WERI-Rb-1 (cell line): ENCODE data around the gene ESYT2.

Experiments used
- DNase-seq: peaks from one replicate; pipeline ENCODE4 v3.0.0-alpha.2; 2020
- H3K27ac ChIP-seq: fragments of 250-450 bp; sonication (Bioruptor Pico); 2 replicates; pipeline ENCODE4 v1.5.1; 2020; ENCODE audit warnings: mild to moderate bottlenecking, moderate library complexity
- H3K27me3 ChIP-seq: fragments of 250-450 bp; sonication (Bioruptor Pico); 2 replicates; pipeline ENCODE4 v1.5.1; 2021; ENCODE audit warnings: mild to moderate bottlenecking, low read depth, moderate library complexity; ENCODE audit not compliant: insufficient read depth, severe bottlenecking
- H3K36me3 ChIP-seq: fragments of 250-450 bp; sonication (Bioruptor Pico); 2 replicates; pipeline ENCODE4 v1.5.1; 2020; ENCODE audit warnings: mild to moderate bottlenecking, moderate library complexity
- H3K4me3 ChIP-seq: 2 replicates; pipeline ENCODE4 v1.5.1; 2011; ENCODE audit warnings: low read depth, mild to moderate bottlenecking, control low read depth, low read length
- H3K9me3 ChIP-seq: fragments of 250-450 bp; sonication (Bioruptor Pico); 2 replicates; pipeline ENCODE4 v1.5.1; 2021; ENCODE audit warnings: mild to moderate bottlenecking, moderate library complexity; ENCODE audit not compliant: severe bottlenecking
- TF ChIP-seq, protein P1 (sequence below): IDR thresholded peaks from 2 replicates; pipeline ENCODE4 v1.5.1; 2011; ENCODE audit warnings: low read depth, mild to moderate bottlenecking, control low read depth, inconsistent platforms, low read length

The ESYT2 gene

DNA sequence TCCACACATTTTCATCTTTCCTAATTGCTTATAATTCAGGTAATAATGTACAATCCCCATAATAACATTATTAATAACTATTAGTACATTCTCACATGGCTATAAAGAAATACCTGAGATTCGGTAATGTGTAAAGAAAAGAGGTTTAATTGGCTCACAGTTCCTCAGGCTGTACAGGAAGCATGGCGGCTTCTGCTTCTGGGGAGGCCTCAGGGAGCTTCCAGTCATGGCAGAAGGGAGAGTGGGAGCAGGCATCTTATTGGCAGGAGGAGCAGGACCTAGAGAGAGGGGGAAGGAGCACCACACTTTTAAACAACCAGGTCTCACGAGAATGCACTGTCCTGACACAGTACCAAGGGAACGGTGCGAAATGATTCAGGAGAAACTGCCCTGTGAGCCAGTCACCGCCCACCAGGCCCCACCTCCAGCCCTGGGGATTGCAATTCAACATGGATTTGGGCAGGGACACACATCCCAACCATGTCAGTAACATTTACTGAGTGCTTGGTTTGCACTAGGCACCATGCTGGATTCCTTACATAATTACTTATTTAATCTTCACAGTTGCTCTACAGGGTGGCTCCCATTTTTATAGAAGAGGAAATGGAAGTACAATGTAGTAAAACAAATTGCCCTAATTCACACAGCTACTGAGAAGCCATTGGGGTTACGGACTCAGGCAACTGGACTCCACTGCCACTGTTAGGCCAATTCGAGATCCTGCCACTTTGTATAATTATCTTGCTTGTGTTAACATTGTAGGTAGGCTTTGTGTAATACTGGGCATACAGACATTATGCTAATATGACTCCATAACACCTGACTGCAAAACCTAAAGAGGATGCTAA lies 8.7 kb upstream of the ESYT2 start:
- Histone ChIP-seq H3K4me3 (no peak overlapping the region), H3K27me3 (no peaks in the 10 kb centered on the region), H3K27ac (no peak overlapping the region), H3K36me3 (no peaks in the 10 kb centered on the region), H3K9me3 (no peaks in the 10 kb centered on the region)
- no peak for DNase-seq
- TF ChIP-seq, protein P1, sequence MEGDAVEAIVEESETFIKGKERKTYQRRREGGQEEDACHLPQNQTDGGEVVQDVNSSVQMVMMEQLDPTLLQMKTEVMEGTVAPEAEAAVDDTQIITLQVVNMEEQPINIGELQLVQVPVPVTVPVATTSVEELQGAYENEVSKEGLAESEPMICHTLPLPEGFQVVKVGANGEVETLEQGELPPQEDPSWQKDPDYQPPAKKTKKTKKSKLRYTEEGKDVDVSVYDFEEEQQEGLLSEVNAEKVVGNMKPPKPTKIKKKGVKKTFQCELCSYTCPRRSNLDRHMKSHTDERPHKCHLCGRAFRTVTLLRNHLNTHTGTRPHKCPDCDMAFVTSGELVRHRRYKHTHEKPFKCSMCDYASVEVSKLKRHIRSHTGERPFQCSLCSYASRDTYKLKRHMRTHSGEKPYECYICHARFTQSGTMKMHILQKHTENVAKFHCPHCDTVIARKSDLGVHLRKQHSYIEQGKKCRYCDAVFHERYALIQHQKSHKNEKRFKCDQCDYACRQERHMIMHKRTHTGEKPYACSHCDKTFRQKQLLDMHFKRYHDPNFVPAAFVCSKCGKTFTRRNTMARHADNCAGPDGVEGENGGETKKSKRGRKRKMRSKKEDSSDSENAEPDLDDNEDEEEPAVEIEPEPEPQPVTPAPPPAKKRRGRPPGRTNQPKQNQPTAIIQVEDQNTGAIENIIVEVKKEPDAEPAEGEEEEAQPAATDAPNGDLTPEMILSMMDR, result no peak

DNA sequence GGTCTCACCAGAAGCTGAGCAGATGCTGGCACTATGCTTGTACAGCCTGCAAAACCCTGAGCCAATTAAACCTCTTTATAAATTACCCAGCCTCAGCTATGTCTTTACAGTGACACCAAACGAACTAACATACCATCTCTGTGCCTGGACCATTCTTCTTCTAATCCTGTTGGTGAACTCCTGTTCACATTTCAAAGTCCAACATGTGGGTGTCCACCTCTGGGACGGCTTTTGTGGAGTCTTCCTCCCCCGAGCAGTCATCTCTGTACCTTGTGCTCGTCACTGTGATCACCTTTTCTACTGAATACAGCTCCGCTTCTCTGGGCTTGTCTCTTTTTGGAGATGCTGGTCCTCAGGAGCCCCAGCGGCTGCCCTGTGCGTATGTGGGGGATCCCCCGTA lies 7.4 kb upstream of the ESYT2 start:
- Histone ChIP-seq H3K9me3 (no peaks in the 10 kb centered on the region), H3K36me3 (no peaks in the 10 kb centered on the region), H3K27me3 (no peaks in the 10 kb centered on the region), H3K27ac (no peak overlapping the region), H3K4me3 (no peak overlapping the region)
- no peak for DNase-seq
- TF ChIP-seq, protein P1, result no peak

DNA sequence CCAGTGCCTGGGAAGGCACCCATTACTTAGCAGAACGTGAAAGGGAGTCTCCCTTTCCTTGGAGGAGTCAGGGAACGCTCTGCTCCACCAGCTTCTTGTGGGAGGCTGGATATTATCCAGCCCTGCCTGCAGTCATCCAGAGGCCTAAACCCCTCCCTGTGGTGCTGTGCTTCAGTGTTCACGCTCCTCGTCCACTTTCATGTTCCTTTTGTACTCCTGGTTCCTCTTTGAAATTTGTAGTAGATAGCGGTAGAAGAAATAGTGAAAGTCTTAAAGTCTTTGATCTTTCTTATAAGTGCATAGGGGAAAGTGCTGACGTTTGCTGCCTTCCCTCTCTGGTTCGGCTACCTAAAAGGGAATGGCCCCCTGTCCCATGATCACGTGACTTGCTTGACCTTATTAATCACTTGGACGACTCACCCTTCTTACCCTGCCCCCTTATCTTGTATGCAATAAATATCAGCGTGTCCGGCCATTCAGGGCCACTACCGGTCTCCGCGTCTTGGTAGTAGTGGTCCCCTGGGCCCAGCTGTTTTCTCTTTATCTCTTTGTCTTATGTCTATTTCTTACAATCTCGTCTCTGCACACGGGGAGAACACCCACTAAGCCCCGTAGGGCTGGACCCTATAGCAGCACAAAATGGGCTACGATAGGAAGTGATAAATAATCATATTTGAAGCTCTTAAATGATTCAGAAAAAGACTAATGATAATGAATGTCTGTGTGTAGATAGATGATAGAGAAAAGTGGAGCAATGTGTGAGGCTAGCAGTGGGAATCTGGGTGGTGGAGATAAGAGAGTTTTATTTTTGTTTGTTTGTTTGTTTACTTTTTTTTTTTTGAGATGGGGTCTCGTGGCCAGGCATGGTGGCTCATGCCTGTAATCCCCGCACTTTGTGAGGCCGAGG lies 5.8 kb upstream of the ESYT2 start:
- Histone ChIP-seq H3K36me3 (no peaks in the 10 kb centered on the region), H3K27ac (no peak overlapping the region), H3K4me3 (no peak overlapping the region), H3K9me3 (no peaks in the 10 kb centered on the region), H3K27me3 (no peaks in the 10 kb centered on the region)
- TF ChIP-seq, protein P1, result no peak
- DNase-seq, result no peak

DNA sequence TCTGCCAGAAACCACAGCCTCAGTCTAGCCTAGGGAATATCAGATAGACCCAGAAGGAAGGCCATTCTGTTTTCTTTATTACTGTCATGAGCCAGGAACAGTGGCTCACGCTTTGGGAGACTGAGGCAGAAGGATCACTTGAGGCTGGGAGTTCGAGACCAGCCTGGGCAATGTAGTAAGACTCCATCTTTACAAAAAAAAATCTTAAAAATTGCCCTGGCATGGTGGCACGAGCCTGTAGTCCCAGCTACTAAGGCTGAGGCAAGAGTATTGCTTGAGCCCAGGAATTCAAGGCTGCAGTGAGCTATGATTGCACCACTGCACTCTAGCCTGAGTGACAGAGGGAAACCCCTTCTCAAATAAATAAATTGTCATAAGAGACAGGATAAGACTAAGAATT lies 3.7 kb upstream of the ESYT2 start:
- H3K9me3 ChIP-seq, result no peaks in the 10 kb centered on the region
- no peaks in the 10 kb centered on the region for H3K36me3 ChIP-seq
- TF ChIP-seq, protein P1, result no peak
- no peak overlapping the region for H3K4me3 ChIP-seq
- DNase-seq, result no peak
- H3K27ac ChIP-seq, result no peak overlapping the region
- no peaks in the 10 kb centered on the region for H3K27me3 ChIP-seq

DNA sequence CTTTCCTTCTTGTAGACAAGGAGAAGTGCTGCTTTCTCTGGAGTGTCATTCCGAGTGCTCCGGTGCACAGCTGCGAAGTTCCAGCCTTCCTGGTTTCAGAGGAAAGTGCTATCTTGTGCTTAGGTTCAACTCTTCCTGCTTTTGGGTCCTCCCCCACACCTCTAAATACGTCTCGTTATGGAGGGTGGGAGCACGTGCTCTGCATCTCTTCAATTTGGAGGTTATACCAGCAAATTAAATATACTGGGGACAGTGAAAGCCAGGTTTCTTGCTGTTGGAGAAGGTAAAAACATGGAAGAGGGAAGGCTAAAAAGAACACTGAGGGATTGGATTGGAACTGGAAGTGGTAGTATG lies 2.4 kb upstream of the ESYT2 start:
- Histone ChIP-seq H3K9me3 (no peaks in the 10 kb centered on the region), H3K27me3 (no peaks in the 10 kb centered on the region), H3K27ac (no peak overlapping the region), H3K36me3 (no peaks in the 10 kb centered on the region), H3K4me3 (no peak overlapping the region)
- no peak for DNase-seq
- TF ChIP-seq, protein P1, result no peak
